DMS53 treated with DMSO at 0.1 percent for 48 hours (cell line): Measurements from ENCODE around the gene PKD2L1.
"Not testable (repeated sequence)": the region's sequence is repeated elsewhere in the genome, so short reads cannot be mapped to it uniquely, and the experiment has no call there.

ENCODE experiments used
- DNase-seq: peaks from one replicate; lab custom pipeline; 2025; ENCODE audit not compliant: unreplicated experiment; lab: John Stamatoyannopoulos, UW

PKD2L1 gene

DNA sequence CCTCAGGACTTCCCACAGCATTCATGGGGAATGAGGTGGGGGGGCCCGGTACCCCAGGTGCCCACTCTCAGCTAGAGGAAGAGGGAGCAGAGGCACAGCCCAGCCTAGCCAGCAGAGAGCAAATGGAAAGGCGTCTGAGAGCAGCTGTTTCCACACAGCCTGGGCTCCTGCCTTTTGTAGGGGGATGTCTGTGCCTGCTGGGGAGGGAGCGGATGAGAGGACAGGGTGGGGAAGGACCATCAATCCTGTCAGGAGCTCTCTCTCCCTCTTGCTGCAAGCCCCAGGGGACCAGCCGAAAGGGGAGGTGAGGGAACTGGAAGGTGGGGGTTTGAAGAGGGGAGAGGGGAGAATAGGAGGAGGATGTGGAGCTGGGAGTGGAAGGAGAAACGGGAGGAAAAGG is at the start of gene PKD2L1:
Gene PKD2L1, minus strand, starts transcription at position 150 of the 400 bp plus-strand sequence. Its CDS starts 125 bp downstream, at position 25.
- no peak for DNase-seq

GRCh38 chr10:100377830-100378229 is 47.8 kb upstream of the PKD2L1 start:
- DNase-seq = no peak

DNA sequence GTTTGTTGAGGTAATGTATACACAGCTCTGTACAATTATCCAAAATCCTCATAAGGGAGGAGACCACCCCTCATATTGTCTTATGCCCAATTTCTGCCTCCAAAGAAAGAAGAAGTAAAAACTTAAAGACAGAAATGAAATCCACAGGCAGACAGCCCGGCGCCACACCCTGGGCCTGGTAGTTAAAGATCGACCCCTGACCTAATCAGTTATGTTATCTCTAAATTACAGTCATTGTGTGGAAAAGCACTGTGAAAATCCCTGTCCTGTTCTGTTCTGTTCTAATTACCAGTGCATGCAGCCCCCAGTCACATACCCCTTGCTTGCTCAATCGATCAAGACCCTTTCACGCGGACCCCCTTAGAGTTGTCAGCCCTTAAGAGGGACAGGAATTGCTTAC is 46.6 kb upstream of the PKD2L1 start:
- not testable (repeated sequence) for DNase-seq

DNA sequence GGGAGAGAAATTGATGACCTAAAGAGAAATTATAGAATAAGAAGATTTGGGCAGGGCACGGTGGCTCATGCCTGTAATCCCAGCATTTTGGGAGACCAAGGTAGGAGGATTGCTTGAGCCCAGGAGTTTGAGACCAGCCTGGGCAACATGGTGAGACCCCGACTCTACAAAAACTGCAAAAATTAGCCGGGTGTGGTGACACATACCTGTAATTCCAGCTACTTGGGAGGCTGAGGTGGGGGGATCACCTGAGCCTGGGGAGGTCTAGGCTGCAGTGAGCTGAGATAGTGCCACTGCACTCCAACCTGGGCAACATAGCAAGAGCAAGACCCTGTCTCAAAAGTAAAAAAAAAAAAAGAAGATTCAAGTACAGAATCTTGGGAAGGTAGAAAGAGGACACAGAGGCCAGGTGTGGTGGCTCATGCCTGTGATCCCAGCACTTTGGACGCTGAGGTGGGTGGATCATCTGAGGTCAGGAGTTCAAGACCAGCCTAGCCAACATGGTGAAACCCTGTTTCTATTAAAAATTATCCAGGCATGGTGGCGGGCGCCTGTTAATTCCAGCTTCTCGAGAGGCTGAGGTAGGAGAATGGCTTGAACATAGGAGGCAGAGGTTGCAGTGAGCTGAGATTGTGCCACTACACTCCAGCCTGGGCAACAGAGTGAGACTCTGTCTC is 44.8 kb upstream of the PKD2L1 start:
- not testable (repeated sequence) for DNase-seq

GRCh38 chr10:100374200-100374655 is 44.2 kb upstream of the PKD2L1 start:
- peak; percentile 61 for DNase-seq

GRCh38 chr10:100373298-100374199 is 43.5 kb upstream of the PKD2L1 start:
- DNase-seq = peak; percentile 98

DNA sequence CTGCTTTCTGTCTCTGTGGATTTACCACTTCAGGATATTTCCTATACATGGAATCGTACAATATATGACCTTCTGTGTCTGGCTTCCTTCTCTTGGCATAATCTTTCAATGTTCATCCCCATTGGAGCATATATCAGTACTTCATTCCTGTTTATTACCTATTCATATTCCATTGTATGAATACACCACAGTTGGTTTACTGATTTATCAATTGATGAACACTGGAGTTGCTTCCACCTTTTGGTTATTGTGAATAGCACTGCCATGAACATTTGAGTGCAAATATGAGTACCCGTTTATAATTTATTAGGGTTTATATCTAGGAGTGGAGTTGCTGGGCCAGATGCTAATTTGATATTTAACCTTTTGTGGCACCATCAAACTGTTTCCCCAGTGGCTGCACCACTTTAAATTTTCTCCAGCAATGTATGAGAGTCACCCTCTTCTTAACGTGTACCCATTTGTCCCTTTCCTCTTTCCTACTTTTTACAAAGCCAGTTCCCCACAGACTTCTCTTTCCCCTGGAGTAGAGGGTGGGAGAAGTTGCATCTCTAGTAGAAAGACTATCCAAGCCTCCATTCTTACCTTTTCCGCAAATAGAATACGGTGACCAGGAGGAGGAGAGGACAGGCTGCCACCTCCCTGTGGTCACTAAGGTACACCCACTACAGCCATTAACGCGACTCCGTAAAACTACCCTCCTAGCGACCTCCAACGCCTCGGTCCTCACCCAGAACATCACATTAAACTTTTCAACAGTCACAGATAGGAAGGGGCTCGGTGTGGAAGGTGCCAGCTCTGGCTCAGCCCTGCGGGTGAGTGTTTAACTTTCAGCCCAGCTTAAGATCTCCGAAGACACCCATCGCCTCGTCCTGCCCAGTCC is 42.6 kb upstream of the PKD2L1 start:
- peak; percentile 75 for DNase-seq

GRCh38 chr10:100371482-100372027 is 41.5 kb upstream of the PKD2L1 start:
- no peak for DNase-seq

DNA sequence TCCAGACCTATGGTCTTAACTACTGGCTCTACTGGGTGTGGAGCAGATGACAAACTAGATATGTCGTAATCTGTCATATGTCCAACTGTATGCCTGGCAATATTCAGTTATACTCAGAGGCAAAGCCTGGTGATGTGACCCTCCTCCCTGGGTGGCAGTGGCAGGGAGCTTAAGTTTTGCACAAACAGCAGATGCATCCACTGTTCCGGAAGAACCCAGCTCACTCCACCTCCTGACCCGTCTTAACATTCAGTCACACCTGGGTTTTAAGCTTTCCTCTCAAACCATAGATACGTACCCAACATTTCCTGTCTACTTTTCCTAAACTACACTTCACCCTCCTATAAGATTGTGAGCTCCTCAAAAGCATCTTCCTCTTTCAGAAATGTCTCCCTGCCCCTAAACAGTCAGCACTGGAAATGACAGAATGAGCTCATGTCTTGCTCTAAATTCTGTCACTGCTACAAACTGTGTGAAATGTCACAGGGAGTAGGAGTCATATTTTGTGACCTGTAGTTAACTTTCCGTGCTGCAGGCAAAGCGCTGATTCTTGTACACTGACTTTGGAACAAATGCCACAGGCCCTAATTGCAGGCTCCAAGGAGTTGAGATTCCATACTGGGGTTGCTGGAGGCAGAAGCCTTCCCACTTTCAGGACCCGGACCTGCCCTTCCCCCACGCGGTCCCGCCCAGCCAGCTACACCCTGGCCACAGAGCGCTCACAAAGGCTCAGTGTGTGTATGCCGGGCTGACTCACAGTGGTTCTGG is 40.9 kb upstream of the PKD2L1 start:
- DNase-seq = no peak

DNA sequence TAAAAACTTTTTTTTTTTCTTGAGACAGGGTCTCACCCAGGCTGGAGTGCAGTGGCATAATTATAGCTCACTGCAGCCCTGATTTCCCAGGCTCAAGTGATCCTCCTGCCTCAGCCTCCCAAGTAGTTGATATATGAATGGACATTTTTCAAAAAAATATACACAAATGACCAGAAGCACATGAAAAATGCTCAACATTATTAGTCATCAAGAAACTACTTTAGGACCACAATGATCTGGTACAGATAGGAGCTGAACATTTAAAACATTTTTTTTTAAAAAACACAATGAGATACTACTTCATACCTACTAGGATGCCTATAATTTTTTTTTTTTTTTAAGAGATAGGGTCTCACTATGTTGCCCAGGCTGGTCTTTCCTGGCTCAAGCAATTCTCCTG is 38.7 kb upstream of the PKD2L1 start:
- no peak for DNase-seq

DNA sequence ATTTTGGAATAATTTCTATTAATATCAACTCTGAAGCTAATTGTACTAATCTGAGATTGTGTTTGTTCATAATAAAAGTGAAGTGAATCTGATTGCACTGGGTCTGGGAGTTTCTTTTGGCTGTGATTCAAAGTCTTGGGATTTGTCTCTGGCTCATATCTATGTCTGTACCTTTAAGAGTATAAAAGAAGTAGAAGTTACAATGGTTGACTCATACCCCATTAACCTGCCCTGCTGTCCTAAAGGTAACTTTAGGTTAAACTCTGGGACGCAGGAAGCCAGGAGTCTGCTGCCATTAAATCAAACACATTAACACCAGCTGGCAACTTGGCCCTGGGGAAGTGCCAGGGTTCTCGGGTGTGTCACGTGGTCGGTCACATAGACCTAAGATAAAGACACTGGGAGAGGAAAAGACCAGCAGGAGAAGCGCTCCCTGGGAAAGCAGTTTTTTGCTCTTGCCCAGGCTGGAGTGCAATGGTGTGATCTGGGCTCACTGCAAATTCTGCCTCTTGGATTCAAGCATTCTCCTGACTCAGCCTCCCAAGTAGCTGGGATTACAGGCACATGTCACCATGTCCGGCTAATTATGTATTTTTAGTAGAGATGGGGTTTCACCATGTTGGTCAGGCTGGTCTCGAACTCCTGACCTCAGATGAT is 34.8 kb upstream of the PKD2L1 start:
- peak; percentile 93 for DNase-seq

GRCh38 chr10:100364175-100364574 is 34.1 kb upstream of the PKD2L1 start:
- no peak for DNase-seq

DNA sequence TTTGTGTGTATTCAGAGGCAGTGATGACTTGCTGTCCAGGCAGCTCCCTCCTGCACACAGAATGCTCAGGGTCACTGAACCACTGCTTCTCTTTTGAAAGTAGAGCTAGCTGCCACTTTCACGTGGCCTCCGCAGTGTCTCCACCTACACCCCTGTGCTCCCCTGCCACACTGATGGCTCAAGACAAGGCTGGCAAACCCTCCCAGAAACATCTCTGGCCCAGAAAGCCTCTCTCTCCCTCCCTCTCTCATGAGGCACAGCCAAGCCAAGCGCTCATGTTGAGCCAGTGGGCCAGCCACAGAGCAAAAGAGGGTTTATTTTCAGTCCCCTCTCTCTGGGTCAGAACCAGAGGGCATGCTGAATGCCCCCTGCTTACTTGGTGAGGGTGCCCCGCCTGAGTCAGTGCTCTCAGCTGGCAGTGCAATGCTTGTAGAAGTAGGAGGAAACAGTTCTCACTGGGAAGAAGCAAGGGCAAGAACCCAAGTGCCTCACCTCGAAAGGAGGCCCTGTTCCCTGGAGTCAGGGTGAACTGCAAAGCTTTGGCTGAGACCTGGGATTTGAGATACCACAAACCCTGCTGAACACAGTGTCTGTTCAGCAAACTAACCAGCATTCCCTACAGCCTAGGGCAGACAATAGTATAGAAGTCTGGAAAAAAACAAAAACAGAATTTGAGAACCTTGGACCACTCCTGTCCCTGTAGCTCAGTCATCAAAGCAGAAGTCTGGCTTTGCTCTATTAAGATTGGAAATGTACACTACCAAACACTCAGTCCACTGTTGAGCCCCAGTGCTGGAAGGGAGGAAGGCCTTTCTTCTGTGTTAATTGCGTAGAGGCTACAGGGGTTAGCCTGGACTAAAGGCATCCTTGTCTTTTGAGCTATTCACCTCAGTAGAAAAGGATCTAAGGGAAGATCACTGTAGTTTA is 32.8 kb upstream of the PKD2L1 start:
- no peak for DNase-seq

DNA sequence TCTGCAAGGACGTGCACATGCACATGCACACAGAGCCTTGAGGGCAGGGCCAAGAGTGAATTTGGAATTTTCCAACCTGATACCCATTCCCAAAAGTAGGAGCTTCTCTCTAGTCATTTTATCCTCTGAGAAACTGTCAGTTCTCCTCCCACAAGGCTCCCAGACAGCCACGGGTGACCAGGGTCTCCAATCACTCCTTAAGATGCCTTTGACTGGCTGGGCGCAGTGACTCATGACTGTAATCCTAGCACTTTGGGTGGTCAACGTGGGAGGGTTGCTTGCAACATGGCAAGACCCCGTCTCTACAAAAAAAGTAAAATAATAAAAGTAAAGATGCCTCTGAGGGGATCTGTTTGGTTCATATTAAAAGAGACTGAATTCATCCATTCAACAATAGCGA is 30.2 kb upstream of the PKD2L1 start:
- no peak for DNase-seq

GRCh38 chr10:100359529-100360150 is 29.6 kb upstream of the PKD2L1 start:
- DNase-seq = no peak

DNA sequence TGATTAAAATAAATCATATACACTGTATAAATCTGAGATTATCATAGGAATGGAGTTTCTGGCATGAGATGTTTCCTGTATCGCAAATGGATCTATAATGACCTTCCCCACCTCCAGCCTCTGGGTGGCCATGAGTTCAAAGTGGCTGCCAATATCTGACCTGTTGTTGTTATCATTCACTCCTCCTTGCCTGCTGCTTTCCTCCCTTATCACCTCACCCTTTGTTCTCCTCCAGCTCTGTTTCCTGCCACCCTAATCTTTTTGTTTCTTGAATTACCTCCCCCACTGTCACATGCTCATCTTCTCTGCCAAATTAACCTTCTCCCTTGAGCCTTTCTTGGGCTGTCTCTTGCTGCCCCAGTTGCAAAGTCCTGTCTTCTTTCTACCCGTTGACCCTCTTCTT is 29.0 kb upstream of the PKD2L1 start:
- no peak for DNase-seq

- DNase-seq = no peak
These were observed 27.2 kb upstream of the PKD2L1 start for GRCh38 chr10:100357059-100357858.
